ENCODE results near the gene BBS10. TPM values are rescaled to one million over a fixed set of nuclear protein-coding genes. Genes with fewer than 3 reads are reported as not detected.

BBS10 gene
- total and polyA plus RNA-seq, 2 donors (not counting 1 experiment from before 2014, with no cell fraction given): 1.9 to 12.9 TPM

- no peak overlapping the region for H3K9ac ChIP-seq (ENCODE audit: low read length)
- Mint-ChIP-seq H3K27ac (no peak overlapping the region), H3K4me1 (no peaks in the 10 kb centered on the region), H3K9me3 (ENCODE audit: insufficient read depth) (no peaks in the 10 kb centered on the region), H3K4me3 (no peak overlapping the region), H3K27me3 (peaks cover 9% of the 10 kb centered on the region)
- no peak overlapping the region for H3K4me3 ChIP-seq (ENCODE audit: control extremely low read depth in 1 of 5, extremely low read depth in 1 of 5, insufficient read depth in 1 of 5, low read depth in 2 of 5, low read length in 4 of 5)
- no peaks in the 10 kb centered on the region for H4K20me1 ChIP-seq (ENCODE audit: control insufficient read depth, insufficient read depth, low read length, poor library complexity, severe bottlenecking)
- H3K36me3 ChIP-seq (replicated peaks in 1 of 2; ENCODE audit: control extremely low read depth in 1 of 2, control insufficient read depth in 1 of 2, extremely low read depth in 1 of 2, insufficient read depth in 2 of 2, low read length in 1 of 2): no peaks in the 10 kb centered on the region
- DNase-seq (no peak), ATAC-seq (ENCODE audit: low read depth) (no peak)
- TF ChIP-seq EZH2 (IDR thresholded peaks at IDR 0.05; ENCODE audit: borderline replicate concordance, insufficient read depth, low read depth, low read length, poor library complexity, severe bottlenecking): no peak
- TF ChIP-seq CTCF (IDR thresholded peaks at IDR 0.05): no peak
- no peaks in the 10 kb centered on the region for H3K4me1 ChIP-seq (ENCODE audit: control insufficient read depth in 2 of 2, insufficient read depth in 2 of 2, low read length in 2 of 2)
- WGBS (ENCODE audit: insufficient coverage): 79% methylated on average over 2 of the region's 2 CpGs
- ChIA-PET CTCF (no interaction called here), POLR2A (no interaction called here)
- no peak overlapping the region for H3K27ac ChIP-seq (ENCODE audit: low read length in 2 of 2)
- intact Hi-C loops (cut with micrococcal nuclease): no loop called here
- H3K4me2 ChIP-seq (replicated peaks; ENCODE audit: low read depth, low read length, poor library complexity, severe bottlenecking): no peak overlapping the region
- H2AFZ ChIP-seq (ENCODE audit: insufficient read depth, low read depth, low read length, poor library complexity, severe bottlenecking): no peak overlapping the region
- no peaks in the 10 kb centered on the region for H3K9me3 ChIP-seq (ENCODE audit: control extremely low read depth in 1 of 3, control insufficient read depth in 2 of 3, insufficient read depth in 1 of 3, low read length in 2 of 3)
- no peaks in the 10 kb centered on the region for H3K27me3 ChIP-seq (replicated peaks in 1 of 4; ENCODE audit: control extremely low read depth in 1 of 4, control insufficient read depth in 3 of 4, insufficient read depth in 4 of 4, low read length in 3 of 4)
- no peaks in the 10 kb centered on the region for H3K79me2 ChIP-seq (ENCODE audit: control insufficient read depth, insufficient read depth, low read length)
These were observed 44.9 kb downstream of the BBS10 start for GRCh38 chr12:76303365-76303764.

DNA sequence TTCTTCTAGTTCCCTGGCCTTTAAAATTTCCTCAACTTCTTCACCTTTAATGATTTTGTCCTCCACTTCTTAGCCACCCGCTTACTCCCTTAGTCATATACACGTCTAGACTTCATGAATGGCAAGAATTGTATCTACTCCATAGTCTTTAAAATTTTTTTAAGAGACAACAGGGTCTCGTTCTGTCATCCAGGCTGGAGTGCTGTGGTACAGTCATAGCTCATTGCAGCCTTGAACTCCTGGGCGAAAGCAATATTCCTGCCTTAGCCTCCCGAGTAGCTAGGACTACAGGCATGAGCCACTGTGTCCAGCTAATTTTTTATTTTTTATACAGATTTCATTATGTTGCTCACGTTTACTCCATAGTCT, 47.9 kb downstream of the BBS10 start:
- no peaks in the 10 kb centered on the region for H3K27me3 ChIP-seq (replicated peaks in 1 of 4; ENCODE audit: control extremely low read depth in 1 of 4, control insufficient read depth in 3 of 4, insufficient read depth in 4 of 4, low read length in 3 of 4)
- WGBS (ENCODE audit: insufficient coverage): 87% methylated on average over 6 of the region's 6 CpGs
- H3K9me3 Mint-ChIP-seq (ENCODE audit: insufficient read depth): no peaks in the 10 kb centered on the region
- no peak overlapping the region for H3K4me2 ChIP-seq (replicated peaks; ENCODE audit: low read depth, low read length, poor library complexity, severe bottlenecking)
- ChIA-PET CTCF (interaction anchor here (1.0 kb wide), 1 partner anchor 14 kb away, joined by 3 read pairs; no protein-coding TSS in a partner anchor), POLR2A (no interaction called here)
- H3K4me1 ChIP-seq (ENCODE audit: control insufficient read depth in 2 of 2, insufficient read depth in 2 of 2, low read length in 2 of 2): no peaks in the 10 kb centered on the region
- no peak overlapping the region for H3K9ac ChIP-seq (ENCODE audit: low read length)
- no peak for DNase-seq
- no peaks in the 10 kb centered on the region for H3K36me3 ChIP-seq (replicated peaks in 1 of 2; ENCODE audit: control extremely low read depth in 1 of 2, control insufficient read depth in 1 of 2, extremely low read depth in 1 of 2, insufficient read depth in 2 of 2, low read length in 1 of 2)
- no peaks in the 10 kb centered on the region for H3K27me3 Mint-ChIP-seq
- no peak overlapping the region for H2AFZ ChIP-seq (ENCODE audit: insufficient read depth, low read depth, low read length, poor library complexity, severe bottlenecking)
- no peak overlapping the region for H3K4me3 Mint-ChIP-seq
- no peaks in the 10 kb centered on the region for H3K9me3 ChIP-seq (ENCODE audit: control extremely low read depth in 1 of 3, control insufficient read depth in 2 of 3, insufficient read depth in 1 of 3, low read length in 2 of 3)
- no peak overlapping the region for H3K27ac ChIP-seq (ENCODE audit: low read length in 2 of 2)
- no peak for TF ChIP-seq CTCF (IDR thresholded peaks at IDR 0.05)
- TF ChIP-seq EZH2 (IDR thresholded peaks at IDR 0.05; ENCODE audit: borderline replicate concordance, insufficient read depth, low read depth, low read length, poor library complexity, severe bottlenecking): no peak
- H3K4me3 ChIP-seq (ENCODE audit: control extremely low read depth in 1 of 5, extremely low read depth in 1 of 5, insufficient read depth in 1 of 5, low read depth in 2 of 5, low read length in 4 of 5): no peak overlapping the region
- H3K27ac Mint-ChIP-seq: no peak overlapping the region
- intact Hi-C loops (cut with micrococcal nuclease): no loop called here
- no peaks in the 10 kb centered on the region for H3K4me1 Mint-ChIP-seq
- no peaks in the 10 kb centered on the region for H3K79me2 ChIP-seq (ENCODE audit: control insufficient read depth, insufficient read depth, low read length)
- no peak for ATAC-seq (ENCODE audit: low read depth)
- H4K20me1 ChIP-seq (ENCODE audit: control insufficient read depth, insufficient read depth, low read length, poor library complexity, severe bottlenecking): no peaks in the 10 kb centered on the region

Measured in B cell (primary cell).